ENCODE data around the gene BDNF. TPM values are rescaled to one million over a fixed set of nuclear protein-coding genes. Genes with fewer than 3 reads are reported as not detected.

Gene BDNF
- total and polyA plus RNA-seq, 2 donors (not counting 3 experiments of a cell fraction or from before 2014, with no cell fraction given): 3.1 to 3.6 TPM

DNA sequence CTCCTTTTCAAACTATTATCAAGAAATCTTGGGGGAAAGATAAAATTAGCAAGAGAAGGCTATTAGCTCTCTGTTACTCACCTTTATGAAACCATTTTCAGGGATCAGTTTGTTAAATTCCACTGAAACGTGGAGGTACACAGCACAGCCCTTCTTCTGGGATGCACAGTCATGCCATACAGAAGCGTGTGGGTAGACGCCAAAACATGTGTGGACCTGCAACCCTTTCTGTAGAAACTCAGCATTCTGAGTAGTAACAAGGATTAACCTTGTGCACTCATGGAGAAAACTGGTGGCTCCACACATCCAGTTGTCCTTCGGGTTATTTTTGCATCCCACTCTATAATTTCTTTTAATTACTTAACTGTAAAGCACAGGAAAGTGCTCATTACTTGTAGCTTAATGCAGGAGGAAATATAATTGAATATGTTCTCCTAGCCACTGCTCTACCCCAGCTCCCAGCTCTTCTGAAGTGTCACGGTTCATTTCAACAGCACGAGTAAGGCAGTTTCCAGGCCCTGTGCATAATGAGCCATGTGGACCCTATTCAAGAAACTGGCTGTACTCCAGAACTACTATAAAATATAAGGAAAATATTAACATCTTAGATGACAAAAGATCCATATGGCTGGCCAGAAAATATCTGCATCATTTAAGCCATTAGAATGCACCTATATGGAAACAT lies 26.1 kb downstream of the BDNF start:
- dilution Hi-C loops (cut with MboI; ENCODE audit: extremely low pct_ligation_motif_present, low sequenced_read_pairs) (no loop called here), intact Hi-C loops (cut with micrococcal nuclease) (no loop called here)
- Histone ChIP-seq H3K9me1 (replicated peaks; ENCODE audit: control insufficient read depth, extremely low read depth, insufficient read depth, low read length) (no peaks in the 10 kb centered on the region), H3K9ac (replicated peaks; ENCODE audit: extremely low read depth, insufficient read depth, low read length) (no peak overlapping the region), H3K4me3 (replicated peaks in 1 of 3; ENCODE audit: insufficient read depth in 1 of 3, low read depth in 1 of 3, low read length in 3 of 3) (no peak overlapping the region), H3K9me3 (replicated peaks; ENCODE audit: control insufficient read depth, insufficient read depth, low read length) (no peaks in the 10 kb centered on the region), H2AFZ (ENCODE audit: low read depth, low read length) (no peak overlapping the region), H4K20me1 (replicated peaks; ENCODE audit: control insufficient read depth, extremely low read depth, insufficient read depth, low read length) (no peaks in the 10 kb centered on the region), H3K79me2 (ENCODE audit: control insufficient read depth, insufficient read depth, low read length) (no peaks in the 10 kb centered on the region), H3K27ac (ENCODE audit: insufficient read depth, low read depth, low read length) (no peak overlapping the region), H3K27me3 (ENCODE audit: control insufficient read depth in 2 of 2, insufficient read depth in 2 of 2, low read length in 2 of 2) (no peaks in the 10 kb centered on the region), H3K4me1 (ENCODE audit: control insufficient read depth, extremely low read depth, insufficient read depth, low read length) (no peaks in the 10 kb centered on the region), H3K4me2 (ENCODE audit: insufficient read depth, low read length) (no peak overlapping the region), H3K36me3 (ENCODE audit: control insufficient read depth in 2 of 2, extremely low read depth in 1 of 2, insufficient read depth in 2 of 2, low read length in 2 of 2) (no peaks in the 10 kb centered on the region)
- ChIA-PET CTCF (no interaction called here), POLR2A (no interaction called here)
- TF ChIP-seq, protein P1, sequence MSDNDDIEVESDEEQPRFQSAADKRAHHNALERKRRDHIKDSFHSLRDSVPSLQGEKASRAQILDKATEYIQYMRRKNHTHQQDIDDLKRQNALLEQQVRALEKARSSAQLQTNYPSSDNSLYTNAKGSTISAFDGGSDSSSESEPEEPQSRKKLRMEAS (IDR thresholded peaks at IDR 0.05; ENCODE audit: insufficient read depth, insufficient read length): no peak
- no peak for TF ChIP-seq JUN (IDR thresholded peaks at IDR 0.05; ENCODE audit: borderline replicate concordance, insufficient read depth, insufficient read length, low read depth)
- TF ChIP-seq, protein P2, sequence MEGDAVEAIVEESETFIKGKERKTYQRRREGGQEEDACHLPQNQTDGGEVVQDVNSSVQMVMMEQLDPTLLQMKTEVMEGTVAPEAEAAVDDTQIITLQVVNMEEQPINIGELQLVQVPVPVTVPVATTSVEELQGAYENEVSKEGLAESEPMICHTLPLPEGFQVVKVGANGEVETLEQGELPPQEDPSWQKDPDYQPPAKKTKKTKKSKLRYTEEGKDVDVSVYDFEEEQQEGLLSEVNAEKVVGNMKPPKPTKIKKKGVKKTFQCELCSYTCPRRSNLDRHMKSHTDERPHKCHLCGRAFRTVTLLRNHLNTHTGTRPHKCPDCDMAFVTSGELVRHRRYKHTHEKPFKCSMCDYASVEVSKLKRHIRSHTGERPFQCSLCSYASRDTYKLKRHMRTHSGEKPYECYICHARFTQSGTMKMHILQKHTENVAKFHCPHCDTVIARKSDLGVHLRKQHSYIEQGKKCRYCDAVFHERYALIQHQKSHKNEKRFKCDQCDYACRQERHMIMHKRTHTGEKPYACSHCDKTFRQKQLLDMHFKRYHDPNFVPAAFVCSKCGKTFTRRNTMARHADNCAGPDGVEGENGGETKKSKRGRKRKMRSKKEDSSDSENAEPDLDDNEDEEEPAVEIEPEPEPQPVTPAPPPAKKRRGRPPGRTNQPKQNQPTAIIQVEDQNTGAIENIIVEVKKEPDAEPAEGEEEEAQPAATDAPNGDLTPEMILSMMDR (IDR thresholded peaks at IDR 0.05; ENCODE audit: extremely low read depth in 1 of 2, insufficient read depth in 1 of 2, low read depth in 1 of 2, low read length in 2 of 2): no peak
- no peak for TF ChIP-seq MYC (IDR thresholded peaks at IDR 0.05; ENCODE audit: low read depth, low read length)
- no peak for TF ChIP-seq POLR2A (IDR thresholded peaks at IDR 0.05; ENCODE audit: low read depth, low read length)
- no peak for TF ChIP-seq FOS (IDR thresholded peaks at IDR 0.05; ENCODE audit: borderline replicate concordance, insufficient read depth, low read length)
- DNase-seq (ENCODE audit: low read depth, low spot score): no peak
- no peak for FAIRE-seq
- no TSS peak for BruUV-seq (replicated peaks)

All from endothelial cell of umbilical vein (primary cell).